ENCODE data around the gene CD2.

DNA sequence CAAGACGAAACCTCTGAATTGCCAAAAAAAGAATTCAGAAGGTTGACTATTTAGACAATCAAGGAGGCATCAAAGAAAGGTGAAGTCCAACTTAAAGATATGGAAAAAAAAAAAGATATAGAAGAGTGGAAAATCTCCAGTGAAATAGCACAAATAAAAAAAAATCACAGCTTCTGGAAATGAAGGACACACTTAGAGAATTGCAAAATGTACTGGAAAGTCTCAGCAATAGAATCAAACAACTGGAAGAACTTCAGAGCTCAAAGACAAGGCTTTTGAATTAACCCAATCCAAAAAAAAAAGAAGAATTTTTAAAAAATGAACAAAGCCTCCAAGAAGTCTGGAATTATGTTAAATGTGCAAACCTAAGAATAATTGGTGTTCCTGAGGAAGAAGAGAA is 31.8 kb downstream of the CD2 start:
- TF ChIP-seq, protein P1, sequence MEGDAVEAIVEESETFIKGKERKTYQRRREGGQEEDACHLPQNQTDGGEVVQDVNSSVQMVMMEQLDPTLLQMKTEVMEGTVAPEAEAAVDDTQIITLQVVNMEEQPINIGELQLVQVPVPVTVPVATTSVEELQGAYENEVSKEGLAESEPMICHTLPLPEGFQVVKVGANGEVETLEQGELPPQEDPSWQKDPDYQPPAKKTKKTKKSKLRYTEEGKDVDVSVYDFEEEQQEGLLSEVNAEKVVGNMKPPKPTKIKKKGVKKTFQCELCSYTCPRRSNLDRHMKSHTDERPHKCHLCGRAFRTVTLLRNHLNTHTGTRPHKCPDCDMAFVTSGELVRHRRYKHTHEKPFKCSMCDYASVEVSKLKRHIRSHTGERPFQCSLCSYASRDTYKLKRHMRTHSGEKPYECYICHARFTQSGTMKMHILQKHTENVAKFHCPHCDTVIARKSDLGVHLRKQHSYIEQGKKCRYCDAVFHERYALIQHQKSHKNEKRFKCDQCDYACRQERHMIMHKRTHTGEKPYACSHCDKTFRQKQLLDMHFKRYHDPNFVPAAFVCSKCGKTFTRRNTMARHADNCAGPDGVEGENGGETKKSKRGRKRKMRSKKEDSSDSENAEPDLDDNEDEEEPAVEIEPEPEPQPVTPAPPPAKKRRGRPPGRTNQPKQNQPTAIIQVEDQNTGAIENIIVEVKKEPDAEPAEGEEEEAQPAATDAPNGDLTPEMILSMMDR (IDR thresholded peaks at IDR 0.05 in 4 of 5, conservative IDR thresholded peaks at IDR 0.05 in 1 of 5) = no peak
- TF ChIP-seq POLR2A (IDR thresholded peaks at IDR 0.05) = no peak
